SU-DHL-6 (cell line): Measurements from ENCODE around the gene ANO6.

Experiments used
- H2AFZ ChIP-seq: fragments of 200-600 bp; sonication (generic); 2 replicates; pipeline ENCODE4 v1.6.1; 2014; ENCODE audit warnings: low read depth, mild to moderate bottlenecking, moderate library complexity, mixed read lengths, antibody characterized with exemption, low read length; ENCODE audit not compliant: severe bottlenecking
- H3F3A ChIP-seq: fragments of 200-600 bp; shearing (Covaris generic); 2 replicates; pipeline ENCODE4 v1.6.0; 2016; ENCODE audit warnings: antibody characterized with exemption, mild to moderate bottlenecking; ENCODE audit not compliant: insufficient read depth
- H3K27ac ChIP-seq: fragments of 200-600 bp; sonication (generic); 2 replicates; pipeline ENCODE4 v1.5.1; 2016; ENCODE audit warnings: low read depth, mild to moderate bottlenecking, low read length, moderate library complexity, mixed read lengths
- H3K27me3 ChIP-seq: fragments of 200-600 bp; sonication (generic), shearing (Covaris generic); 2 replicates; pipeline ENCODE4 v1.6.0; 2014; ENCODE audit warnings: mild to moderate bottlenecking, low read length
- H3K36me3 ChIP-seq: fragments of 200-600 bp; sonication (generic); 2 replicates; pipeline ENCODE4 v1.6.1; 2014; ENCODE audit warnings: mild to moderate bottlenecking, low read length, mixed read lengths
- H3K4me2 ChIP-seq: fragments of 300-600, 200-600 bp; shearing (Covaris generic), sonication (generic); 2 replicates; pipeline ENCODE4 v1.6.0; 2014; ENCODE audit warnings: low read length, low read depth, mild to moderate bottlenecking; ENCODE audit not compliant: poor library complexity, severe bottlenecking
- H3K4me3 ChIP-seq: fragments of 200-600 bp; sonication (generic); 2 replicates; pipeline ENCODE4 v1.5.1; 2014; ENCODE audit warnings: antibody characterized with exemption, low read length, mild to moderate bottlenecking, mixed read lengths; ENCODE audit not compliant: insufficient read depth, poor library complexity, severe bottlenecking
- H3K79me2 ChIP-seq: fragments of 200-600 bp; sonication (generic); 2 replicates; pipeline ENCODE4 v1.6.1; 2014; ENCODE audit warnings: mild to moderate bottlenecking, low read length, moderate library complexity; ENCODE audit not compliant: insufficient read depth
- H3K9ac ChIP-seq: fragments of 200-600 bp; sonication (generic); 2 replicates; pipeline ENCODE4 v1.7.0; 2014; ENCODE audit warnings: mild to moderate bottlenecking, low read length
- H3K9me2 ChIP-seq: fragments of 200-600 bp; sonication (generic); replicated peaks from 2 replicates; pipeline ENCODE4 v1.6.1; 2014; ENCODE audit warnings: low read length; ENCODE audit not compliant: insufficient read depth
- H3K9me3 ChIP-seq: fragments of 200-600 bp; sonication (generic); 2 replicates; pipeline ENCODE4 v1.6.1; 2014; ENCODE audit warnings: low read length, mixed read lengths; ENCODE audit not compliant: insufficient read depth
- H4K20me1 ChIP-seq: fragments of 200-600 bp; sonication (generic); 2 replicates; pipeline ENCODE4 v1.6.1; 2014; ENCODE audit warnings: low read depth, mild to moderate bottlenecking, antibody characterized with exemption, low read length, moderate library complexity, mixed read lengths
- CTCF ChIP-seq: fragments of 200-600 bp; sonication (generic); IDR thresholded peaks from one replicate; pipeline ENCODE4 v1.5.1; 2017; ENCODE audit warnings: antibody characterized with exemption, mild to moderate bottlenecking, low read length, moderate library complexity; ENCODE audit not compliant: insufficient read depth, poor library complexity, severe bottlenecking
- EZH2phosphoT487 ChIP-seq: fragments of 200-600 bp; sonication (generic), shearing (Covaris generic); conservative IDR thresholded peaks from 2 replicates; pipeline ENCODE4 v1.6.1; 2018; ENCODE audit warnings: mild to moderate bottlenecking, antibody characterized with exemption, low read length, moderate library complexity, mixed read lengths

ANO6 gene

GRCh38 chr12:45246236-45246635 is 30.3 kb downstream of the ANO6 start:
- TF ChIP-seq CTCF (no peak), EZH2phosphoT487 (no peak)
- Histone ChIP-seq H3K9me3 (no peaks in the 10 kb centered on the region), H4K20me1 (no peaks in the 10 kb centered on the region), H3K27ac (no peak overlapping the region), H3K79me2 (no peaks in the 10 kb centered on the region), H3K9ac (no peak overlapping the region), H3F3A (no peaks in the 10 kb centered on the region), H3K9me2 (no peaks in the 10 kb centered on the region), H3K4me3 (no peak overlapping the region), H3K36me3 (no peaks in the 10 kb centered on the region), H3K4me2 (no peak overlapping the region), H2AFZ (no peak overlapping the region), H3K27me3 (no peaks in the 10 kb centered on the region)

- no peak overlapping the region for H3K4me3 ChIP-seq
- no peak overlapping the region for H3K27ac ChIP-seq
- H2AFZ ChIP-seq: no peak overlapping the region
- H3K9me3 ChIP-seq: no peaks in the 10 kb centered on the region
- no peaks in the 10 kb centered on the region for H4K20me1 ChIP-seq
- H3F3A ChIP-seq: no peaks in the 10 kb centered on the region
- H3K4me2 ChIP-seq: no peak overlapping the region
- no peaks in the 10 kb centered on the region for H3K9me2 ChIP-seq
- no peak overlapping the region for H3K9ac ChIP-seq
- TF ChIP-seq CTCF (no peak), EZH2phosphoT487 (no peak)
- H3K27me3 ChIP-seq: no peaks in the 10 kb centered on the region
- H3K36me3 ChIP-seq: no peaks in the 10 kb centered on the region
- H3K79me2 ChIP-seq: no peaks in the 10 kb centered on the region
These were observed 31.7 kb downstream of the ANO6 start for GRCh38 chr12:45247589-45247988.

GRCh38 chr12:45248095-45248494 is 32.2 kb downstream of the ANO6 start:
- no peak for TF ChIP-seq CTCF
- no peak for TF ChIP-seq EZH2phosphoT487
- Histone ChIP-seq H3K27me3 (no peaks in the 10 kb centered on the region), H3K4me2 (no peak overlapping the region), H3K9me3 (no peaks in the 10 kb centered on the region), H2AFZ (no peak overlapping the region), H4K20me1 (no peaks in the 10 kb centered on the region), H3K36me3 (no peaks in the 10 kb centered on the region), H3K4me3 (no peak overlapping the region), H3F3A (no peaks in the 10 kb centered on the region), H3K27ac (no peak overlapping the region), H3K79me2 (no peaks in the 10 kb centered on the region), H3K9me2 (no peaks in the 10 kb centered on the region), H3K9ac (no peak overlapping the region)

- Histone ChIP-seq H3K9me3 (no peaks in the 10 kb centered on the region), H3K79me2 (no peaks in the 10 kb centered on the region), H3K4me3 (no peak overlapping the region), H3K4me2 (no peak overlapping the region), H3K9ac (no peak overlapping the region), H3K36me3 (no peaks in the 10 kb centered on the region), H2AFZ (no peak overlapping the region), H3K9me2 (no peaks in the 10 kb centered on the region), H4K20me1 (no peaks in the 10 kb centered on the region), H3K27ac (no peak overlapping the region), H3F3A (no peaks in the 10 kb centered on the region), H3K27me3 (no peaks in the 10 kb centered on the region)
- no peak for TF ChIP-seq CTCF
- no peak for TF ChIP-seq EZH2phosphoT487
These were observed 38.4 kb downstream of the ANO6 start for GRCh38 chr12:45254254-45254653.
